Measurements from ENCODE around the gene ZNF385B.

ZNF385B gene

GRCh38 chr2:179539124-179539511 is 322.3 kb downstream of the ZNF385B start:
- Histone ChIP-seq H3K4me3 (ENCODE audit: low read depth, low read length) (no peak overlapping the region), H3K36me3 (no peaks in the 10 kb centered on the region), H3K27ac (no peak overlapping the region), H3K9me3 (ENCODE audit: severe bottlenecking) (no peaks in the 10 kb centered on the region), H3K27me3 (ENCODE audit: insufficient read depth, low read depth, severe bottlenecking) (no peaks in the 10 kb centered on the region)
- no peak for TF ChIP-seq CTCF (IDR thresholded peaks at IDR 0.05; ENCODE audit: low read depth, low read length)
- DNase-seq = no peak

GRCh38 chr2:179538406-179539123 is 322.8 kb downstream of the ZNF385B start:
- H3K9me3 ChIP-seq (ENCODE audit: severe bottlenecking) = no peaks in the 10 kb centered on the region
- no peak for DNase-seq
- no peak overlapping the region for H3K4me3 ChIP-seq (ENCODE audit: low read depth, low read length)
- H3K27ac ChIP-seq = no peak overlapping the region
- H3K27me3 ChIP-seq (ENCODE audit: insufficient read depth, low read depth, severe bottlenecking) = no peaks in the 10 kb centered on the region
- no peak for TF ChIP-seq CTCF (IDR thresholded peaks at IDR 0.05; ENCODE audit: low read depth, low read length)
- H3K36me3 ChIP-seq = no peaks in the 10 kb centered on the region

- H3K36me3 ChIP-seq = no peaks in the 10 kb centered on the region
- H3K9me3 ChIP-seq (ENCODE audit: severe bottlenecking) = no peaks in the 10 kb centered on the region
- H3K4me3 ChIP-seq (ENCODE audit: low read depth, low read length) = no peak overlapping the region
- H3K27me3 ChIP-seq (ENCODE audit: insufficient read depth, low read depth, severe bottlenecking) = no peaks in the 10 kb centered on the region
- no peak for DNase-seq
- no peak for TF ChIP-seq CTCF (IDR thresholded peaks at IDR 0.05; ENCODE audit: low read depth, low read length)
- no peak overlapping the region for H3K27ac ChIP-seq
Observed at GRCh38 chr2:179536185-179536584, 325.2 kb downstream of the ZNF385B start.

GRCh38 chr2:179533875-179534274 is 327.5 kb downstream of the ZNF385B start:
- Histone ChIP-seq H3K9me3 (ENCODE audit: severe bottlenecking) (no peaks in the 10 kb centered on the region), H3K27ac (no peak overlapping the region), H3K27me3 (ENCODE audit: insufficient read depth, low read depth, severe bottlenecking) (no peaks in the 10 kb centered on the region), H3K36me3 (no peaks in the 10 kb centered on the region), H3K4me3 (ENCODE audit: low read depth, low read length) (no peak overlapping the region)
- DNase-seq = no peak
- no peak for TF ChIP-seq CTCF (IDR thresholded peaks at IDR 0.05; ENCODE audit: low read depth, low read length)

- no peak for DNase-seq
- H3K27ac ChIP-seq = no peak overlapping the region
- H3K4me3 ChIP-seq (ENCODE audit: low read depth, low read length) = no peak overlapping the region
- TF ChIP-seq CTCF (IDR thresholded peaks at IDR 0.05; ENCODE audit: low read depth, low read length) = no peak
- H3K9me3 ChIP-seq (ENCODE audit: severe bottlenecking) = no peaks in the 10 kb centered on the region
- H3K27me3 ChIP-seq (ENCODE audit: insufficient read depth, low read depth, severe bottlenecking) = no peaks in the 10 kb centered on the region
- no peaks in the 10 kb centered on the region for H3K36me3 ChIP-seq
Observed at GRCh38 chr2:179532863-179533278, 328.5 kb downstream of the ZNF385B start.

- no peak for DNase-seq
- H3K27me3 ChIP-seq (ENCODE audit: insufficient read depth, low read depth, severe bottlenecking) = no peaks in the 10 kb centered on the region
- no peak overlapping the region for H3K27ac ChIP-seq
- no peak for TF ChIP-seq CTCF (IDR thresholded peaks at IDR 0.05; ENCODE audit: low read depth, low read length)
- no peak overlapping the region for H3K4me3 ChIP-seq (ENCODE audit: low read depth, low read length)
- no peaks in the 10 kb centered on the region for H3K36me3 ChIP-seq
- no peaks in the 10 kb centered on the region for H3K9me3 ChIP-seq (ENCODE audit: severe bottlenecking)
Observed at GRCh38 chr2:179528576-179529069, 332.8 kb downstream of the ZNF385B start.

Data from WERI-Rb-1 (cell line).